A549 (cell line): ENCODE measurements around the gene HOXB8. TPM values are rescaled to one million over a fixed set of nuclear protein-coding genes. Genes with fewer than 3 reads are reported as not detected.

ENCODE experiments used
- ATAC-seq, 2 experiments: fragments of 200-7000 bp in 1 of 2; fragments of >200 bp in 1 of 2; cut with Nextera tagmentation in 1 of 2; cut with Tn5 transposase in 1 of 2; 3 replicates each; pipeline versions ENCODE4 v1.8.0 to v1.9.1; 2018 to 2020; ENCODE audit warnings: mild to moderate bottlenecking in 1 of 2, moderate library complexity in 1 of 2
- CTCF ChIA-PET: fragments of 300-600 bp; sonication (Branson Sonifier 250); formaldehyde crosslinking; extraction: SDS; loops from one replicate; lab custom pipeline; 2021; ENCODE audit warnings: antibody characterized with exemption, inconsistent platforms; lab: Yijun Ruan, JAX
- POLR2A ChIA-PET: fragments of 350-600 bp; formaldehyde crosslinking; extraction: SDS; loops from one replicate; lab custom pipeline; 2021; ENCODE audit warnings: antibody characterized with exemption, inconsistent platforms; lab: Yijun Ruan, JAX
- DNase-seq, 2 experiments: peaks; one replicate each; pipeline versions ENCODE4 v3.0.0 to v3.0.0-alpha.2; 2011 to 2016; ENCODE audit warnings: low read depth in 1 of 2, low spot score in 1 of 2
- FAIRE-seq: peaks from 2 replicates; lab custom pipeline; 2011; peaks lifted over from hg19 to GRCh38; lab: Jason Lieb, UNC
- H3K27ac ChIP-seq, 2 experiments: fragments of >200 bp; sonication (Bioruptor Twin); formaldehyde crosslinking; 3 replicates each; pipeline ENCODE4 v1.5.1; 2016 to 2017
- H3K4me1 ChIP-seq: fragments of >200 bp; sonication (Bioruptor Twin); formaldehyde crosslinking; 3 replicates; pipeline ENCODE4 v1.6.1; 2016
- H3K4me2 ChIP-seq: fragments of >200 bp; sonication (Bioruptor Twin); formaldehyde crosslinking; 3 replicates; pipeline ENCODE4 v1.6.1; 2016
- H3K4me3 ChIP-seq: fragments of >200 bp; sonication (Bioruptor Twin); formaldehyde crosslinking; 3 replicates; pipeline ENCODE4 v1.5.1; 2016
- H3K9me3 ChIP-seq: fragments of >200 bp; sonication (Bioruptor Twin); formaldehyde crosslinking; 3 replicates; pipeline ENCODE4 v1.6.1; 2016
- ATOH8 ChIP-seq: fragments of 250-450 bp; sonication (Bioruptor Pico); IDR thresholded peaks from 2 replicates; pipeline ENCODE4 v1.5.0; 2020; ENCODE audit warnings: low read depth, mild to moderate bottlenecking, moderate library complexity
- BCL3 ChIP-seq: fragments of >200 bp; sonication (Bioruptor Twin); formaldehyde crosslinking; IDR thresholded peaks from 3 replicates; pipeline ENCODE4 v1.6.1; 2016
- CBX2 ChIP-seq: fragments of 200-600 bp; sonication (generic); IDR thresholded peaks from 2 replicates; pipeline ENCODE4 v1.6.1; 2016; ENCODE audit warnings: low read depth, mild to moderate bottlenecking, borderline replicate concordance
- CHD4 ChIP-seq: fragments of 200-600 bp; sonication (generic); IDR thresholded peaks from 2 replicates; pipeline ENCODE4 v1.6.1; 2016; ENCODE audit warnings: antibody characterized with exemption, mild to moderate bottlenecking, borderline replicate concordance
- E2F6 ChIP-seq: IDR thresholded peaks from 2 replicates; pipeline ENCODE4 v1.6.1; 2012; ENCODE audit warnings: low read depth, borderline replicate concordance
- EHF ChIP-seq: fragments of 250-450 bp; sonication (Bioruptor Pico); IDR thresholded peaks from 2 replicates; pipeline ENCODE4 v1.5.0; 2020; ENCODE audit warnings: mild to moderate bottlenecking
- FOSB ChIP-seq: fragments of 250-450 bp; sonication (Bioruptor Pico); IDR thresholded peaks from 2 replicates; pipeline ENCODE4 v1.5.0; 2020; ENCODE audit warnings: mild to moderate bottlenecking, moderate library complexity
- GATA3 ChIP-seq: IDR thresholded peaks from 2 replicates; pipeline ENCODE4 v1.6.1; 2012; ENCODE audit warnings: borderline replicate concordance
- HDAC2 ChIP-seq: fragments of 200-600 bp; sonication (generic); IDR thresholded peaks from 2 replicates; pipeline ENCODE4 v1.6.1; 2016
- HEYL ChIP-seq: fragments of 250-450 bp; sonication (Bioruptor Pico); IDR thresholded peaks from 2 replicates; pipeline ENCODE4 v1.8.0; 2021; ENCODE audit warnings: mild to moderate bottlenecking, moderate library complexity
- JUNB ChIP-seq: fragments of >200 bp; sonication (Bioruptor Twin); formaldehyde crosslinking; IDR thresholded peaks from 2 replicates; pipeline ENCODE4 v1.6.1; 2016
- KDM5A ChIP-seq: fragments of 200-600 bp; sonication (generic); IDR thresholded peaks from 2 replicates; pipeline ENCODE4 v1.6.1; 2016; ENCODE audit warnings: antibody characterized with exemption, mild to moderate bottlenecking
- MAFK ChIP-seq: fragments of 450-650 bp; IDR thresholded peaks from 2 replicates; pipeline ENCODE4 v1.6.1; 2014; ENCODE audit not compliant: partially characterized antibody
- MAX ChIP-seq: IDR thresholded peaks from 2 replicates; pipeline ENCODE4 v1.6.1; 2012
- MAZ ChIP-seq: fragments of 150-350 bp; IDR thresholded peaks from 2 replicates; pipeline ENCODE4 v1.6.1; 2014; ENCODE audit warnings: antibody characterized with exemption, low read depth, low read length, borderline replicate concordance
- PBX3 ChIP-seq: IDR thresholded peaks from 2 replicates; pipeline ENCODE4 v1.6.1; 2012
- PHF8 ChIP-seq: fragments of 200-600 bp; sonication (generic); IDR thresholded peaks from 2 replicates; pipeline ENCODE4 v1.6.1; 2016; ENCODE audit warnings: low read depth, mild to moderate bottlenecking, antibody characterized with exemption, moderate library complexity, borderline replicate concordance
- POLR2A ChIP-seq: IDR thresholded peaks from 2 replicates; pipeline ENCODE4 v1.6.1; 2012; ENCODE audit warnings: mild to moderate bottlenecking, low read length
- RAD21 ChIP-seq, 2 experiments: fragments of >200 bp in 1 of 2; sonication (Bioruptor Twin) in 1 of 2; formaldehyde crosslinking in 1 of 2; IDR thresholded peaks in 1 of 2; conservative IDR thresholded peaks in 1 of 2; 2 replicates in 1 of 2; 3 replicates in 1 of 2; pipeline ENCODE4 v1.6.1; 2012 to 2018; ENCODE audit warnings: inconsistent platforms in 1 of 2
- RCOR1 ChIP-seq: fragments of 150-350 bp; IDR thresholded peaks from 2 replicates; pipeline ENCODE4 v1.6.1; 2014; ENCODE audit warnings: antibody characterized with exemption, low read length, low read depth
- REST ChIP-seq: fragments of 200-600 bp; sonication (generic); IDR thresholded peaks from 2 replicates; pipeline ENCODE4 v1.6.1; 2016; ENCODE audit warnings: antibody characterized with exemption, mild to moderate bottlenecking, moderate library complexity
- RFX5 ChIP-seq: fragments of 450-650 bp; IDR thresholded peaks from 2 replicates; pipeline ENCODE4 v1.7.1; 2014; ENCODE audit warnings: antibody characterized with exemption, mild to moderate bottlenecking, moderate library complexity
- RNF2 ChIP-seq: fragments of 200-600 bp; sonication (generic); IDR thresholded peaks from 2 replicates; pipeline ENCODE4 v1.6.1; 2016; ENCODE audit warnings: low read depth, mild to moderate bottlenecking, antibody characterized with exemption, moderate library complexity, borderline replicate concordance
- SREBF2 ChIP-seq: fragments of 450-650 bp; IDR thresholded peaks from 2 replicates; pipeline ENCODE4 v1.6.1; 2014; ENCODE audit warnings: mild to moderate bottlenecking, moderate library complexity
- TP53 ChIP-seq: fragments of 250-450 bp; sonication (Bioruptor Pico); IDR thresholded peaks from 2 replicates; pipeline ENCODE4 v1.5.0; 2021; ENCODE audit warnings: mild to moderate bottlenecking, moderate library complexity
- USF2 ChIP-seq: fragments of 450-650 bp; IDR thresholded peaks from 2 replicates; pipeline ENCODE4 v1.6.1; 2014; ENCODE audit warnings: antibody characterized with exemption
- ZFP36 ChIP-seq: fragments of 450-650 bp; IDR thresholded peaks from 2 replicates; pipeline ENCODE4 v1.6.1; 2014; ENCODE audit warnings: borderline replicate concordance; ENCODE audit not compliant: partially characterized antibody
- ZSCAN20 ChIP-seq: fragments of 250-450 bp; sonication (Bioruptor Pico); IDR thresholded peaks from 2 replicates; pipeline ENCODE4 v1.8.0; 2022; ENCODE audit warnings: mild to moderate bottlenecking, moderate library complexity
- WGBS: methylation state at CpG from one replicate; pipeline ENCODE4 v1.1.6; 2017; ENCODE audit errors: missing lambda C conversion rate; 5-methylcytosine and 5-hydroxymethylcytosine counted together
- polyA plus RNA-seq, 4 experiments: library from polyadenylated mRNA; depleted of rRNA in 3 of 4; stranded (reverse); fragments of >200 nt; fragmentation: RNase III in 1 of 4; extraction: RNeasy Plus Mini Kit Qiagen cat#74134 plus additional on column Dnase treatment in 1 of 4; gene quantifications; 2 replicates in 3 of 4; 3 replicates in 1 of 4; pipeline ENCODE4 v1.2.3, GENCODE V29; 2011 to 2017

Gene HOXB8
- polyA plus RNA-seq, 2 of the 4 experiments (the other 2 are of a cell fraction), result 5.8 to 11.1 TPM

- FAIRE-seq, result no peak
- no peak for ATAC-seq
- ChIA-PET CTCF (interaction anchor here (1.0 to 5.8 kb wide), 3 partner anchors 8 to 25 kb away, joined by 3 to 118 read pairs (median 14); no protein-coding TSS in a partner anchor), POLR2A (no interaction called here)
- H3K4me3 ChIP-seq, result no peak overlapping the region
- no peak for TF ChIP-seq GATA3
- no peak for TF ChIP-seq E2F6
- TF ChIP-seq RAD21 (conservative IDR thresholded peaks at IDR 0.05 in 1 of 2, IDR thresholded peaks at IDR 0.05 in 1 of 2), result no peak
- no peak for TF ChIP-seq RFX5
- no peak for TF ChIP-seq POLR2A
- no peak for TF ChIP-seq JUNB
- no peak for TF ChIP-seq ATOH8 (CRISPR knock-in tag)
- no peak for TF ChIP-seq CHD4
- TF ChIP-seq HEYL (CRISPR knock-in tag), result no peak
- no peak for TF ChIP-seq MAX
- TF ChIP-seq RCOR1, result no peak
- TF ChIP-seq REST, result no peak
- TF ChIP-seq HDAC2, result no peak
- no peak for TF ChIP-seq KDM5A
- TF ChIP-seq PHF8, result no peak
- no peak for TF ChIP-seq EHF (CRISPR knock-in tag)
- no peak for TF ChIP-seq SREBF2
- no peak for TF ChIP-seq MAZ
- WGBS, result 84% methylated on average over 15 of the region's 15 CpGs
- no peak overlapping the region for H3K4me2 ChIP-seq
- no peaks in the 10 kb centered on the region for H3K9me3 ChIP-seq
- H3K4me1 ChIP-seq, result peaks cover 15% of the 10 kb centered on the region; the same call in 2 of the 3 replicates
- H3K27ac ChIP-seq, result no peak overlapping the region
- DNase-seq, result no peak
Observed at GRCh38 chr17:48630009-48630924, 15.2 kb upstream of the HOXB8 start.

- no peak overlapping the region for H3K4me3 ChIP-seq
- H3K4me1 ChIP-seq, result peaks cover 18% of the 10 kb centered on the region; the same call in 2 of the 3 replicates
- H3K9me3 ChIP-seq, result no peaks in the 10 kb centered on the region
- H3K27ac ChIP-seq, result no peak overlapping the region
- ChIA-PET CTCF (interaction anchor here (1.0 to 5.8 kb wide), 5 partner anchors 9 to 176 kb away, joined by 3 to 118 read pairs (median 3); no protein-coding TSS in a partner anchor), POLR2A (no interaction called here)
- no peak for DNase-seq
- WGBS, result 90% methylated on average over 5 of the region's 5 CpGs
- H3K4me2 ChIP-seq, result no peak overlapping the region
- FAIRE-seq, result no peak
- no peak for ATAC-seq
- TF ChIP-seq RNF2 (no peak), USF2 (no peak), BCL3 (no peak), CBX2 (no peak), PBX3 (no peak), ZFP36 (no peak), MAFK (no peak), POLR2A (no peak), TP53 (CRISPR knock-in tag) (no peak), ZSCAN20 (CRISPR knock-in tag) (no peak), FOSB (CRISPR knock-in tag) (no peak)
Observed at GRCh38 chr17:48629411-48629759, 14.3 kb upstream of the HOXB8 start.
